ENCODE data around the gene BATF3.

Gene BATF3

GRCh38 chr1:212674872-212675271 is 24.8 kb downstream of the BATF3 start:
- no peak overlapping the region for H3K9ac ChIP-seq (ENCODE audit: low read length in 5 of 5)
- no peaks in the 10 kb centered on the region for H3K9me3 ChIP-seq (ENCODE audit: control insufficient read depth in 5 of 5, low read length in 5 of 5)
- peaks cover 0 to 23% (median 5%) of the 10 kb centered on the region in 5 donors for H3K4me1 ChIP-seq (ENCODE audit: control insufficient read depth in 5 of 5, insufficient read depth in 5 of 5, low read length in 5 of 5)
- no peaks in the 10 kb centered on the region for H3K36me3 ChIP-seq (ENCODE audit: control insufficient read depth in 5 of 5, insufficient read depth in 5 of 5, low read length in 5 of 5)
- H3K27me3 ChIP-seq (ENCODE audit: control insufficient read depth in 5 of 5, insufficient read depth in 4 of 5, low read length in 5 of 5): peaks cover 0 to 4% (median 0%) of the 10 kb centered on the region in 5 donors
- H3K27ac ChIP-seq (ENCODE audit: low read depth, low read length): no peak overlapping the region
- no peak overlapping the region for H3K4me3 ChIP-seq (ENCODE audit: low read depth in 1 of 5, low read length in 5 of 5)

DNA sequence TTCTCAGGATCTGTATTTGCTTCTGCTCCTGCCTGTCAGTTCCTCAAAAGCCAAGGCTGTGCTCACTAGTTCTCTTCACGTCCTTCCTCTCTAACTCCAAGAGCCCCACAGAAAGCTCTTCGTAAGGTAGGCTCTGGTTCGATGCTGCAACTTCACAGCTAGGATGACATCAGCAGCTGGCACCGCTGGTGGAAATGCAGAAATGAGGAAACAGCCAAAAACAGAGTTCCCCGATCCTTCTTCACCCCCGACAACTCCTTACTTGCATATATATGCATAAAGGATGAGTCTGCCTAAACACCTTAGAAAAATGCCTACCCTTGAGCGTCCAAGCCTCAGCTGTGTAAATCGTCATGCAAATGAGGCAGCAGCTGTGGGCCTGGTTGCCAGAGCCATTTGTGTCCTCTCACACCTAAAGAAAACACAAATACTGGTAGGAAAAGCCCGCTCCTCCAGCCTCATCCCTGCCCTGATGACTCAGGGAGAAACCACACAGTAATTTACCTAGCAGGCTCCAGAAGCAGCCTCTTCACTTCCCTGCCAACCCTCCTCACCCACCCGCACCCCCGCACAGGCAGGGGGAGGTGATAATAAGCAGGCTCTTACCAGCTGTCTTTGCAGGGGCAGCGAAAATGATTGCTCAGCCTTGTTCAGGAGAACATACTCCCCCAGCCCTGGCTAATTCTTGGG is 28.2 kb downstream of the BATF3 start:
- H3K27ac ChIP-seq (ENCODE audit: low read depth, low read length): no peak overlapping the region
- peaks cover 12 to 47% (median 31%) of the 10 kb centered on the region in 5 donors for H3K4me1 ChIP-seq (ENCODE audit: control insufficient read depth in 5 of 5, insufficient read depth in 5 of 5, low read length in 5 of 5)
- H3K9ac ChIP-seq (ENCODE audit: low read length in 5 of 5): no peak overlapping the region
- peak overlapping the region in 1 of 5 donors; percentile 22 for H3K4me3 ChIP-seq (ENCODE audit: low read depth in 1 of 5, low read length in 5 of 5)
- no peaks in the 10 kb centered on the region for H3K9me3 ChIP-seq (ENCODE audit: control insufficient read depth in 5 of 5, low read length in 5 of 5)
- H3K27me3 ChIP-seq (ENCODE audit: control insufficient read depth in 5 of 5, insufficient read depth in 4 of 5, low read length in 5 of 5): peaks cover 0 to 4% (median 0%) of the 10 kb centered on the region in 5 donors
- H3K36me3 ChIP-seq (ENCODE audit: control insufficient read depth in 5 of 5, insufficient read depth in 5 of 5, low read length in 5 of 5): no peaks in the 10 kb centered on the region

DNA sequence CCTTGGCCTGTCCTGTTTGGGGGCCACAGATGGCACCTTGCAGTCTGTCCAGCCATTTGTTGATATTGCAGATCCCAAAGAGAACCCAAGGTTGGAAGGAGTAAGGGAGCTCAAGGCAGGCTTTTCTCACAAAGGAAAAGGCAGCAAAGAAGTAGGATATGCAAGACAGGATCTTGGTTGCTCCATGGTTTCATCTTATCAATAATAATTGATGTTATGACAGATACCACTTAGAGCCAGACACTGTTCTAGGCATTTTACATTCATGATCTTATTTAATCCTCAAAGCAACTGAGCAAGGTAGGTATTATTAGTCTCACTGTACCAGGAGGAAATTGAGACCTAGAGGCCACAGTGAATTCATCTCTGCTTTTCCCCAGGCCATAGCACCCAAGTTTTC is 28.8 kb downstream of the BATF3 start:
- no peak overlapping the region for H3K27ac ChIP-seq (ENCODE audit: low read depth, low read length)
- H3K27me3 ChIP-seq (ENCODE audit: control insufficient read depth in 5 of 5, insufficient read depth in 4 of 5, low read length in 5 of 5): peaks cover 0 to 4% (median 0%) of the 10 kb centered on the region in 5 donors
- no peaks in the 10 kb centered on the region for H3K36me3 ChIP-seq (ENCODE audit: control insufficient read depth in 5 of 5, insufficient read depth in 5 of 5, low read length in 5 of 5)
- H3K9ac ChIP-seq (ENCODE audit: low read length in 5 of 5): no peak overlapping the region
- H3K4me1 ChIP-seq (ENCODE audit: control insufficient read depth in 5 of 5, insufficient read depth in 5 of 5, low read length in 5 of 5): peaks cover 12 to 53% (median 37%) of the 10 kb centered on the region in 5 donors
- H3K4me3 ChIP-seq (ENCODE audit: low read depth in 1 of 5, low read length in 5 of 5): no peak overlapping the region
- H3K9me3 ChIP-seq (ENCODE audit: control insufficient read depth in 5 of 5, low read length in 5 of 5): no peaks in the 10 kb centered on the region

GRCh38 chr1:212670301-212670700 is 29.3 kb downstream of the BATF3 start:
- peaks cover 0 to 4% (median 0%) of the 10 kb centered on the region in 5 donors for H3K27me3 ChIP-seq (ENCODE audit: control insufficient read depth in 5 of 5, insufficient read depth in 4 of 5, low read length in 5 of 5)
- H3K9me3 ChIP-seq (ENCODE audit: control insufficient read depth in 5 of 5, low read length in 5 of 5): no peaks in the 10 kb centered on the region
- H3K4me3 ChIP-seq (ENCODE audit: low read depth in 1 of 5, low read length in 5 of 5): no peak overlapping the region
- H3K27ac ChIP-seq (ENCODE audit: low read depth, low read length): no peak overlapping the region
- no peaks in the 10 kb centered on the region for H3K36me3 ChIP-seq (ENCODE audit: control insufficient read depth in 5 of 5, insufficient read depth in 5 of 5, low read length in 5 of 5)
- peaks cover 12 to 59% (median 42%) of the 10 kb centered on the region in 5 donors for H3K4me1 ChIP-seq (ENCODE audit: control insufficient read depth in 5 of 5, insufficient read depth in 5 of 5, low read length in 5 of 5)
- H3K9ac ChIP-seq (ENCODE audit: low read length in 5 of 5): no peak overlapping the region

DNA sequence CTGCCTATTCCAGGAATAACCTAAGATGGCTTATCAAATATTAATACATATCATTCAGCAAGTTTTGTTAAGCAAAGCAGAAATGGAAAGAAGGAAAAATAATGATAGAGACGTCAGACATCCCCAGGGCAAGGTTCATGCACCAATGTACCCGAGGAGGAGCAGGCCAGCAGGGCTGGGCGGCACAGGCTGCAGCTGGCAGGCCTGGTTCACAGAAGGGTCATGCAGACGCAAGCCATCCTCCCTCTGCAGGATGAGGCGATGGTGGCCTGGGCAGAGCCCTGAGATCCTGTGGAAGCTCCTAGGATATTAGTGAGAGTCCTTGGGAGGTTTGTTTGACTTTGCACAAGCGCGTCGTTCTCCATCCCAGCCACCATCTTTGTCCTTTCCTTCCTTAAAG is 30.0 kb downstream of the BATF3 start:
- no peak overlapping the region for H3K9ac ChIP-seq (ENCODE audit: low read length in 5 of 5)
- H3K27ac ChIP-seq (ENCODE audit: low read depth, low read length): no peak overlapping the region
- peaks cover 12 to 66% (median 46%) of the 10 kb centered on the region in 5 donors for H3K4me1 ChIP-seq (ENCODE audit: control insufficient read depth in 5 of 5, insufficient read depth in 5 of 5, low read length in 5 of 5)
- no peaks in the 10 kb centered on the region for H3K9me3 ChIP-seq (ENCODE audit: control insufficient read depth in 5 of 5, low read length in 5 of 5)
- peaks cover 0 to 4% (median 0%) of the 10 kb centered on the region in 5 donors for H3K27me3 ChIP-seq (ENCODE audit: control insufficient read depth in 5 of 5, insufficient read depth in 4 of 5, low read length in 5 of 5)
- no peak overlapping the region for H3K4me3 ChIP-seq (ENCODE audit: low read depth in 1 of 5, low read length in 5 of 5)
- H3K36me3 ChIP-seq (ENCODE audit: control insufficient read depth in 5 of 5, insufficient read depth in 5 of 5, low read length in 5 of 5): no peaks in the 10 kb centered on the region

- Histone ChIP-seq H3K9ac (ENCODE audit: low read length in 5 of 5) (peak overlapping the region in 1 of 5 donors; percentile 66), H3K27ac (ENCODE audit: low read depth, low read length) (no peak overlapping the region), H3K27me3 (ENCODE audit: control insufficient read depth in 5 of 5, insufficient read depth in 4 of 5, low read length in 5 of 5) (peaks cover 0 to 4% (median 0%) of the 10 kb centered on the region in 5 donors), H3K4me3 (ENCODE audit: low read depth in 1 of 5, low read length in 5 of 5) (no peak overlapping the region), H3K36me3 (ENCODE audit: control insufficient read depth in 5 of 5, insufficient read depth in 5 of 5, low read length in 5 of 5) (no peaks in the 10 kb centered on the region), H3K4me1 (ENCODE audit: control insufficient read depth in 5 of 5, insufficient read depth in 5 of 5, low read length in 5 of 5) (peaks cover 12 to 66% (median 46%) of the 10 kb centered on the region in 5 donors), H3K9me3 (ENCODE audit: control insufficient read depth in 5 of 5, low read length in 5 of 5) (no peaks in the 10 kb centered on the region)
Measured at GRCh38 chr1:212669102-212669501, 30.5 kb downstream of the BATF3 start.

DNA sequence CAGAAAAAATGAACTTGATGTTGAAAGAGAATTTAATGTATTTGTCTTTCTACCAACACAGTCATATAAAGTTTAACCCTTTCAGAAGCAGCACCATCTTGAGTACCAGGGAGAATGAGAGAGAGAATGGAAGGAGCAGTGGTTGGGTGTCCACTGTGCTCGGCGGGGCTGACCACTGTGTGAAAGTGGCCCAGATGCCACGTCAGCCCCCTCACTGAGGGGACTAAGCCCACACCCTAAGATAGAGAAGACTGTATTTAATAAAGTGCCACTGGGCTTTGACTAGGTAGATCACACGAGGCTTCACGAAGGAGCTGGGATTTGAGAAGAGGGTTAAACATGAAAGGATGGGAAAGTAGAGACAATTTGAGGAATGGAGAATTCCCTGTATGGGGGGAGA is 31.2 kb downstream of the BATF3 start:
- H3K27ac ChIP-seq (ENCODE audit: low read depth, low read length): peak overlapping the region; percentile 80

DNA sequence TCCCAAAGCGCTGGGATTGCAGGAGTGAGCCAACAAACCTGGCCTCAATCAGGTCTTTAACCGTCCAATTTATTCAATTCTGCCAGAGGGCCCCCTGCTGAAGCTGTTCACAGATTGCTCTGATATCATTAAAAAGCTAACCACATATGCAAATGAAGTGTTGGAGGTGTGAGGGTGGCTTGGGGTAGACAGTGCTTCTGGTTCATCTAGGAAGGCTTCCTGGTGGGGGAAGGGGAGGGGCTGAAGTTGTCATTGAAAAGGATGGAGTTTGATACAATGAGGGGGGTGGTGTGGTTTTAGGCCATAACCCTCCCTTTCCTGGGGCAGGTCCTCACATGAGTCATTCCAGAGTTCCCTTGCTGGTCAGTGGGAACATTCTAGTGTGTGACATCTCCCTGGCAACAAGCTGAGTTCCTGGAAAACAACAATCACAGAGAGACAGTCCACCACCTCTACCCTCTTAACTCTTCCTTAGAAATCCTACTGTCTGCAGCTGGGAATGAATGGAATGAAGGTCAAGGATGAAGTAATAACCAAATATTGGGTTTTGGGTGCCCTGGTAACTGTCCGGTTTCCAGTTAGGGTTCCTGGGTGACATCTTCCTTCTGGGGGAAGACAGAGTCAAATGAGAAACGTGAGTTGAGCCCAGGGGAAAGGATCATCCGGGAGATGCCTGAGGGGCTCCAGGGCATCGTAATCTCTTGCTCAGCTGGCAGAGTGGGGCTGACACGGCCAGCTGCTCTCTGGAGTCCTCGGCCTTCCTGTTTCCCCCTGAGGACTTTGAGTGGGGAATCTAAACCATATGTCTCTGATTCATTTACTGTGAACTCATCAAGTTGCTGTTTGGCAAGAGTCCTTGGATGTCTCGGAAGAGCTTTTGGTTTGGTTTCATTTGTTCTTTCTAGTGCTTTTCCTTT is 32.2 kb downstream of the BATF3 start:
- Histone ChIP-seq H3K27ac (ENCODE audit: low read depth, low read length) (peak overlapping the region; percentile 80), H3K36me3 (ENCODE audit: control insufficient read depth in 5 of 5, insufficient read depth in 5 of 5, low read length in 5 of 5) (no peaks in the 10 kb centered on the region), H3K9me3 (ENCODE audit: control insufficient read depth in 5 of 5, low read length in 5 of 5) (no peaks in the 10 kb centered on the region), H3K4me1 (ENCODE audit: control insufficient read depth in 5 of 5, insufficient read depth in 5 of 5, low read length in 5 of 5) (peaks cover 12 to 66% (median 46%) of the 10 kb centered on the region in 5 donors), H3K4me3 (ENCODE audit: low read depth in 1 of 5, low read length in 5 of 5) (peak overlapping the region in 3 of 5 donors; percentile 28 to 51 (median 45)), H3K9ac (ENCODE audit: low read length in 5 of 5) (peak overlapping the region; percentile 9 to 66 (median 48)), H3K27me3 (ENCODE audit: control insufficient read depth in 5 of 5, insufficient read depth in 4 of 5, low read length in 5 of 5) (peaks cover 0 to 4% (median 0%) of the 10 kb centered on the region in 5 donors)

More for the DNA sequence above, 31.2 kb downstream of the BATF3 start:
- H3K4me3 ChIP-seq (ENCODE audit: low read depth in 1 of 5, low read length in 5 of 5): peak overlapping the region in 2 of 5 donors; percentile 45 to 51
- H3K4me1 ChIP-seq (ENCODE audit: control insufficient read depth in 5 of 5, insufficient read depth in 5 of 5, low read length in 5 of 5): peaks cover 12 to 66% (median 46%) of the 10 kb centered on the region in 5 donors
- H3K9me3 ChIP-seq (ENCODE audit: control insufficient read depth in 5 of 5, low read length in 5 of 5): no peaks in the 10 kb centered on the region
- H3K9ac ChIP-seq (ENCODE audit: low read length in 5 of 5): peak overlapping the region in 4 of 5 donors; percentile 9 to 66 (median 36)
- peaks cover 0 to 4% (median 0%) of the 10 kb centered on the region in 5 donors for H3K27me3 ChIP-seq (ENCODE audit: control insufficient read depth in 5 of 5, insufficient read depth in 4 of 5, low read length in 5 of 5)
- no peaks in the 10 kb centered on the region for H3K36me3 ChIP-seq (ENCODE audit: control insufficient read depth in 5 of 5, insufficient read depth in 5 of 5, low read length in 5 of 5)

DNA sequence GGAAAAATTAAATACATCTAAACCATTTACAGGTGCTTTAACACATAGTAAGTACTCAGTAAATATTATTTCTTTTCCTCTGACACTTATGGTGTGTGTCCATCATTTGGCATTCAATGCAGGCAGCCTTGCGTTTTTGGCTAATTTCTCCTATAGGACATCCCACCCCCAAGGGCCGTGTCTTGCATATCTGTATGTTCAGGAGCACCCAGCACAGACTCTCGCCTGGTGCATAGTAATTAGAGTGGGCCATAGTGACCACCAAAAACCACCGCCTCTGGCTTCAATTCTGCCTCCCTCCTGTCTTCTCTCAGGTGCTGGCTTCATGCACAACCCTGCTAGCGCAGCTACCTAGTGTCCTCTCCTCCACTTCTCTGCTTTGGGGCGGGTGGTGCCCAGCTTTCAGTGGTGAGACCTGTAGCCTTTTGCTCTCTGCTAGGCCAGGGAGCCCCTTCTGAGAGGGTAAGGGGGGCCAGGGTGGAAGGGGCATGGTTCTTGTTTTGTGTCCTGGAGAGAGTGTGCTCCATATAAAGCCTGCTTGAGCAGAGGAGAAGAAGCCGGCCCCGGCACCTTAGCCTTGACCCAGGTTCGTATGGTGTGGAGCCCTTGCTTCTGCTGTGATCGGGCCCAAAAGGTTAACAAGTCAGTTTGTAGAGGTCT is 33.4 kb downstream of the BATF3 start:
- Histone ChIP-seq H3K27ac (ENCODE audit: low read depth, low read length) (no peak overlapping the region), H3K4me3 (ENCODE audit: low read depth in 1 of 5, low read length in 5 of 5) (no peak overlapping the region), H3K27me3 (ENCODE audit: control insufficient read depth in 5 of 5, insufficient read depth in 4 of 5, low read length in 5 of 5) (peaks cover 0 to 2% (median 0%) of the 10 kb centered on the region in 5 donors), H3K9ac (ENCODE audit: low read length in 5 of 5) (no peak overlapping the region), H3K4me1 (ENCODE audit: control insufficient read depth in 5 of 5, insufficient read depth in 5 of 5, low read length in 5 of 5) (peaks cover 12 to 60% (median 46%) of the 10 kb centered on the region in 5 donors), H3K9me3 (ENCODE audit: control insufficient read depth in 5 of 5, low read length in 5 of 5) (no peaks in the 10 kb centered on the region), H3K36me3 (ENCODE audit: control insufficient read depth in 5 of 5, insufficient read depth in 5 of 5, low read length in 5 of 5) (no peaks in the 10 kb centered on the region)
